WTC11 (cell line): Measurements from ENCODE around the gene HIP1R. TPM values are rescaled to one million over a fixed set of nuclear protein-coding genes. Genes with fewer than 3 reads are reported as not detected.

Source experiments
- ATAC-seq: fragments of 200-7000 bp; cut with Tn5 transposase; 2 replicates; pipeline ENCODE4 v1.10.0; 2021; ENCODE audit warnings: mild to moderate bottlenecking, moderate library complexity
- CTCF ChIA-PET: fragments of 300-600 bp; sonication (Branson Sonifier 250); formaldehyde crosslinking; loops from one replicate; lab custom pipeline; 2021; ENCODE audit warnings: antibody characterized with exemption; lab: Charles Lee
- POLR2A ChIA-PET: fragments of 350-600 bp; sonication (Branson Sonifier 250); formaldehyde crosslinking; loops from one replicate; lab custom pipeline; 2021; ENCODE audit warnings: antibody characterized with exemption; lab: Charles Lee
- DNase-seq: peaks from one replicate; pipeline ENCODE4 v3.0.0; 2021; ENCODE audit warnings: low spot score
- H3K27ac Mint-ChIP-seq: 2 replicates; pipeline ENCODE4 v1.8.0; 2021; ENCODE audit warnings: mixed read lengths
- H3K27me3 Mint-ChIP-seq: 2 replicates; pipeline ENCODE4 v1.8.0; 2021; ENCODE audit warnings: low read depth, mild to moderate bottlenecking, moderate library complexity, mixed read lengths
- H3K36me3 Mint-ChIP-seq: 2 replicates; pipeline ENCODE4 v1.8.0; 2021; ENCODE audit warnings: mixed read lengths
- H3K4me1 Mint-ChIP-seq: 2 replicates; pipeline ENCODE4 v1.8.0; 2022; ENCODE audit warnings: mixed read lengths
- H3K4me3 Mint-ChIP-seq: 2 replicates; pipeline ENCODE4 v1.8.0; 2021; ENCODE audit warnings: mild to moderate bottlenecking, moderate library complexity, mixed read lengths
- H3K9me3 Mint-ChIP-seq: 2 replicates; pipeline ENCODE4 v1.8.0; 2021; ENCODE audit warnings: mixed read lengths
- ATF6 ChIP-seq: sonication (generic); formaldehyde crosslinking; IDR thresholded peaks from 2 replicates; pipeline ENCODE4 v1.8.1; 2023; ENCODE audit warnings: mild to moderate bottlenecking, missing genetic modification reagents
- CREM ChIP-seq: sonication (generic); formaldehyde crosslinking; IDR thresholded peaks from 2 replicates; pipeline ENCODE4 v1.8.1; 2022; ENCODE audit warnings: mild to moderate bottlenecking, missing genetic modification reagents, moderate library complexity
- ESRRA ChIP-seq: sonication (generic); formaldehyde crosslinking; IDR thresholded peaks from 2 replicates; pipeline ENCODE4 v1.8.1; 2022; ENCODE audit warnings: mild to moderate bottlenecking, missing genetic modification reagents, borderline replicate concordance
- ETV6 ChIP-seq: sonication (generic); formaldehyde crosslinking; IDR thresholded peaks from 2 replicates; pipeline ENCODE4 v1.8.1; 2022; ENCODE audit warnings: mild to moderate bottlenecking, missing genetic modification reagents
- JUN ChIP-seq: sonication (generic); formaldehyde crosslinking; IDR thresholded peaks from 2 replicates; pipeline ENCODE4 v1.8.0; 2023; ENCODE audit warnings: mild to moderate bottlenecking, missing genetic modification reagents
- KAT7 ChIP-seq: sonication (generic); formaldehyde crosslinking; IDR thresholded peaks from 2 replicates; pipeline ENCODE4 v1.8.1; 2023; ENCODE audit warnings: missing genetic modification reagents, mild to moderate bottlenecking, borderline replicate concordance
- NR1H2 ChIP-seq: sonication (generic); formaldehyde crosslinking; IDR thresholded peaks from 2 replicates; pipeline ENCODE4 v1.9.0; 2021; ENCODE audit warnings: mild to moderate bottlenecking, moderate library complexity, missing genetic modification reagents
- TEAD1 ChIP-seq: sonication (generic); formaldehyde crosslinking; IDR thresholded peaks from 2 replicates; pipeline ENCODE4 v1.8.0; 2022; ENCODE audit warnings: mild to moderate bottlenecking, missing genetic modification reagents
- ZNF263 ChIP-seq: sonication (generic); formaldehyde crosslinking; IDR thresholded peaks from 2 replicates; pipeline ENCODE4 v1.8.1; 2022; ENCODE audit warnings: low read depth, mild to moderate bottlenecking, moderate library complexity, missing genetic modification reagents
- ZNF281 ChIP-seq: sonication (generic); formaldehyde crosslinking; IDR thresholded peaks from 2 replicates; pipeline ENCODE4 v1.8.0; 2023; ENCODE audit warnings: mild to moderate bottlenecking, missing genetic modification reagents
- ZNF396 ChIP-seq: fragments of 250-450 bp; sonication (Bioruptor Pico); IDR thresholded peaks from 2 replicates; pipeline ENCODE4 v1.8.0; 2021; ENCODE audit warnings: mild to moderate bottlenecking, moderate library complexity, borderline replicate concordance
- ZNF425 ChIP-seq: fragments of 250-450 bp; sonication (Bioruptor Pico); conservative IDR thresholded peaks from 2 replicates; pipeline ENCODE4 v1.9.0; 2021; ENCODE audit warnings: mild to moderate bottlenecking
- ZNF671 ChIP-seq: fragments of 250-450 bp; sonication (Bioruptor Pico); IDR thresholded peaks from 2 replicates; pipeline ENCODE4 v1.8.0; 2021; ENCODE audit warnings: mild to moderate bottlenecking
- total RNA-seq: library from RNA; stranded (reverse); gene quantifications from 3 replicates; pipeline ENCODE4 v1.2.3, GENCODE V29; 2021
- TF ChIP-seq, protein P1 (sequence below): sonication (generic); formaldehyde crosslinking; IDR thresholded peaks from 2 replicates; pipeline ENCODE4 v1.8.0; 2022; ENCODE audit warnings: missing genetic modification reagents
- TF ChIP-seq, protein P2 (sequence below): sonication (generic); formaldehyde crosslinking; conservative IDR thresholded peaks from 2 replicates; pipeline ENCODE4 v1.8.1; 2022; ENCODE audit warnings: mild to moderate bottlenecking, missing genetic modification reagents
- TF ChIP-seq, protein P3 (sequence below): sonication (generic); formaldehyde crosslinking; IDR thresholded peaks from 2 replicates; pipeline ENCODE4 v1.8.1; 2022; ENCODE audit warnings: low read depth, mild to moderate bottlenecking, moderate library complexity, missing genetic modification reagents, borderline replicate concordance

HIP1R gene
- total RNA-seq, 1 experiment from 2014 or later: 45.2 TPM

- H3K9me3 Mint-ChIP-seq: no peaks in the 10 kb centered on the region
- H3K27me3 Mint-ChIP-seq: no peaks in the 10 kb centered on the region
- ATAC-seq (no peak), DNase-seq (no peak)
- peaks cover 13% of the 10 kb centered on the region for H3K4me1 Mint-ChIP-seq
- POLR2A ChIA-PET: interaction anchor here (0.6 kb wide), 1 partner anchor 1433 kb away, joined by 4 read pairs; no protein-coding TSS in a partner anchor
- TF ChIP-seq, protein P1, sequence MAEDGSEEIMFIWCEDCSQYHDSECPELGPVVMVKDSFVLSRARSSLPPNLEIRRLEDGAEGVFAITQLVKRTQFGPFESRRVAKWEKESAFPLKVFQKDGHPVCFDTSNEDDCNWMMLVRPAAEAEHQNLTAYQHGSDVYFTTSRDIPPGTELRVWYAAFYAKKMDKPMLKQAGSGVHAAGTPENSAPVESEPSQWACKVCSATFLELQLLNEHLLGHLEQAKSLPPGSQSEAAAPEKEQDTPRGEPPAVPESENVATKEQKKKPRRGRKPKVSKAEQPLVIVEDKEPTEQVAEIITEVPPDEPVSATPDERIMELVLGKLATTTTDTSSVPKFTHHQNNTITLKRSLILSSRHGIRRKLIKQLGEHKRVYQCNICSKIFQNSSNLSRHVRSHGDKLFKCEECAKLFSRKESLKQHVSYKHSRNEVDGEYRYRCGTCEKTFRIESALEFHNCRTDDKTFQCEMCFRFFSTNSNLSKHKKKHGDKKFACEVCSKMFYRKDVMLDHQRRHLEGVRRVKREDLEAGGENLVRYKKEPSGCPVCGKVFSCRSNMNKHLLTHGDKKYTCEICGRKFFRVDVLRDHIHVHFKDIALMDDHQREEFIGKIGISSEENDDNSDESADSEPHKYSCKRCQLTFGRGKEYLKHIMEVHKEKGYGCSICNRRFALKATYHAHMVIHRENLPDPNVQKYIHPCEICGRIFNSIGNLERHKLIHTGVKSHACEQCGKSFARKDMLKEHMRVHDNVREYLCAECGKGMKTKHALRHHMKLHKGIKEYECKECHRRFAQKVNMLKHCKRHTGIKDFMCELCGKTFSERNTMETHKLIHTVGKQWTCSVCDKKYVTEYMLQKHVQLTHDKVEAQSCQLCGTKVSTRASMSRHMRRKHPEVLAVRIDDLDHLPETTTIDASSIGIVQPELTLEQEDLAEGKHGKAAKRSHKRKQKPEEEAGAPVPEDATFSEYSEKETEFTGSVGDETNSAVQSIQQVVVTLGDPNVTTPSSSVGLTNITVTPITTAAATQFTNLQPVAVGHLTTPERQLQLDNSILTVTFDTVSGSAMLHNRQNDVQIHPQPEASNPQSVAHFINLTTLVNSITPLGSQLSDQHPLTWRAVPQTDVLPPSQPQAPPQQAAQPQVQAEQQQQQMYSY (CRISPR knock-in tag): no peak
- no peak for TF ChIP-seq ATF6 (CRISPR knock-in tag)
- TF ChIP-seq ETV6 (CRISPR knock-in tag): no peak
- no peak for TF ChIP-seq ESRRA
- no peak for TF ChIP-seq TEAD1 (CRISPR knock-in tag)
- TF ChIP-seq JUN (CRISPR knock-in tag): no peak
- no peak for TF ChIP-seq NR1H2 (CRISPR knock-in tag)
- no peak for TF ChIP-seq ZNF263 (CRISPR knock-in tag)
- TF ChIP-seq KAT7 (CRISPR knock-in tag): no peak
- no peak for TF ChIP-seq CREM (CRISPR knock-in tag)
- no peak for TF ChIP-seq ZNF396
- TF ChIP-seq ZNF281 (CRISPR knock-in tag): no peak
- TF ChIP-seq, protein P2, sequence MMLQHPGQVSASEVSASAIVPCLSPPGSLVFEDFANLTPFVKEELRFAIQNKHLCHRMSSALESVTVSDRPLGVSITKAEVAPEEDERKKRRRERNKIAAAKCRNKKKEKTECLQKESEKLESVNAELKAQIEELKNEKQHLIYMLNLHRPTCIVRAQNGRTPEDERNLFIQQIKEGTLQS: no peak
- TF ChIP-seq, protein P3, sequence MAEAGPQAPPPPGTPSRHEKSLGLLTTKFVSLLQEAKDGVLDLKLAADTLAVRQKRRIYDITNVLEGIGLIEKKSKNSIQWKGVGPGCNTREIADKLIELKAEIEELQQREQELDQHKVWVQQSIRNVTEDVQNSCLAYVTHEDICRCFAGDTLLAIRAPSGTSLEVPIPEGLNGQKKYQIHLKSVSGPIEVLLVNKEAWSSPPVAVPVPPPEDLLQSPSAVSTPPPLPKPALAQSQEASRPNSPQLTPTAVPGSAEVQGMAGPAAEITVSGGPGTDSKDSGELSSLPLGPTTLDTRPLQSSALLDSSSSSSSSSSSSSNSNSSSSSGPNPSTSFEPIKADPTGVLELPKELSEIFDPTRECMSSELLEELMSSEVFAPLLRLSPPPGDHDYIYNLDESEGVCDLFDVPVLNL: no peak
- no peak for TF ChIP-seq ZNF425 (CRISPR knock-in tag)
- no peak for TF ChIP-seq ZNF671 (CRISPR knock-in tag)
- H3K27ac Mint-ChIP-seq: no peak overlapping the region
- no peak overlapping the region for H3K4me3 Mint-ChIP-seq
- H3K36me3 Mint-ChIP-seq: no peaks in the 10 kb centered on the region
- CTCF ChIA-PET: interaction anchor here (0.6 to 2.6 kb wide), 2 partner anchors 14 to 735 kb away, joined by 3 to 7 read pairs; no protein-coding TSS in a partner anchor
These were observed 11.6 kb downstream of the HIP1R start for GRCh38 chr12:122846622-122847515.
